GM18870 (cell line): ENCODE data around the gene PRR29.
"Not testable (repeated sequence)": the region's sequence is repeated elsewhere in the genome, so short reads cannot be mapped to it uniquely, and the experiment has no call there.

Source experiments
- ATAC-seq: cut with Tn5 transposase; IDR thresholded peaks from one replicate; pipeline ENCODE4 v1.9.1; 2021; ENCODE audit warnings: moderate library complexity; ENCODE audit not compliant: unreplicated experiment

Gene PRR29

GRCh38 chr17:63995626-63996025 lies 2.5 kb upstream of the PRR29 start:
- no peak for ATAC-seq

GRCh38 chr17:63996430-63997182 lies 1.5 kb upstream of the PRR29 start:
- ATAC-seq, result no peak

- ATAC-seq, result no peak
Measured at GRCh38 chr17:63997341-63998048, 656 bp upstream of the PRR29 start.

DNA sequence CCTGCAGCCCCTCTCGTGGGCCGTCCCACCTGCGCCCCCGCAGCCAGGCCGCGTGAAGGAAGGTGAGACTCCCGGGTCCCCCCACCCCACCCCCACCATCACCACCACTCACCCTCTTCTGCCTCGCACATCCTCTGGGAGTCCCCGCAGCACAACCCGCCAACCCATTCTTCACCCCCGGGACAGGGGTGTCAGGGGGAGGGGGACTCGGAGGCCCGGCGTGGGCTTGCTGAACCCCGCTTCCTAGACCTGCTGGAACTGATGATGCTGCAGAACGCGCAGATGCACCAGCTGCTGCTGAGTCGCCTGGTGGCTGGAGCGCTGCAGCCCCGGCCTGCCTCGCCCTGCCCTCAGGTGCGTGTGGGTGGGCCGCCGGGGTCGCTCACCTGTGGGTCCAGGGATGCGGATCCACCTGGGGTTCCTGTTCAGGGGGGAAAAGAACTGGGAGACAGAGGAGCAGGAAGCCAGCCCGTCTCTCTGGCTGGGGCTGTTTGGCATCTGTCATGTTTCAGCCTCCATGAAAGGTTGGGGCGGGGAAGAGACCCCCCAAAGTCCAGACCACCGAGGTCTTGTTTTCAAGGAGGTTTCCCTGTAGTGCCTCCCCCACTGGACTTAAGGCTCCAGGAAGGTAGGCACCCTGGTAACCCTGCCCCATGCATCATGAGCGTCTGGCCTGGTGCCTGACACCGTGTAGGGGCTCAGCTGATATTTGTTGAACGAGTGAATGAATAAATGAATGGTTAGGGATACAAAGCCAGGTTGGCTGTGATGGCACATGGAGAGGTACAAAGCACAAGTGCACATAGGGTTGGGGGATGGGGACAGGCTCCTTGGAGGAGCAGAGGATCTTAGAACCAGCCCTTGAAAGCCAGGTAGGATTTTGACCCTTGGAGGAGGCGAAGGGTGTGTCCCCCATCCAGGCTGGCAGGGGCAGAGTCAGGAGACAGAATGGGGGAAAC lies 849 bp downstream of the PRR29 start:
- ATAC-seq, result no peak

- no peak for ATAC-seq
Measured at GRCh38 chr17:63999680-64000531, 1.8 kb downstream of the PRR29 start.

- ATAC-seq, result no peak
Measured at GRCh38 chr17:64001091-64001579, 3.0 kb downstream of the PRR29 start.

DNA sequence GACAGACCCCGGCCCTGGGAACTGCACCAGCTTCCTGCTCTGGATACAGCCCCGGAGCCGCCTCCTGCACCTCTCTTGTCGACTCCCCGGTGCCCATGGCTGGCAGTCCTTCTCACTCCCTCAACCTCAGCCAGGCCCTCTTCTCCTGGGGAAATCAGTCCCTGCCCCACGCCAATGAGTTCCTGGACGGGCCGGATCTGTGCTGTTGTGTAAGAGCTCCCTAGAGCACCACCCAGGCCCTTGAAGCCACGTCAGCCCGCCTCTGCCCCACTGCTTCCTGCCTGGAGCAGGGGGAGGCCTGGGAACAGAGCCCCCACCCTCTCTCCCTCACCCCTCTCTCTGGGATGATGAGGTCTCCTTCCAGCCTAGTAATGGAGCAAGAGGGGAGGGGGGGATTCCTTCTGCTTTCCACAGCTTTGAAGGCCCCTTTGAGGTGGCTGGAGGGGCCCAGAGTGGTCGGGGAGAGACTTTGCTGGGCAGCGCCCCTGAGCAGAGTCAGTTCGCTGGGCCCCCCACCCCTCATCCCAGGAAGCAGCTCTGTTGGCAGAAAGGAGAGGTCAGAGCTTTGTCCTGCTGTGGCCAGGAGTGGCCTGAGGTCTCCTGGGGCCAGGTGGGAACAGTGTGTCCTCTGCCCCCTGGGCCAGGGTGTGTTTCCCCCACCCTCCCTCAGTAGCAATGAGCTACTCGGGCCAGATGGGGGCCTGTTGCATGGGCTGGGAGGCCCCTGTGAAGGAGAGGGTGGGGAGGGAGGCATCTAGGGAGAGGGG lies 3.8 kb downstream of the PRR29 start:
- ATAC-seq, result no peak

DNA sequence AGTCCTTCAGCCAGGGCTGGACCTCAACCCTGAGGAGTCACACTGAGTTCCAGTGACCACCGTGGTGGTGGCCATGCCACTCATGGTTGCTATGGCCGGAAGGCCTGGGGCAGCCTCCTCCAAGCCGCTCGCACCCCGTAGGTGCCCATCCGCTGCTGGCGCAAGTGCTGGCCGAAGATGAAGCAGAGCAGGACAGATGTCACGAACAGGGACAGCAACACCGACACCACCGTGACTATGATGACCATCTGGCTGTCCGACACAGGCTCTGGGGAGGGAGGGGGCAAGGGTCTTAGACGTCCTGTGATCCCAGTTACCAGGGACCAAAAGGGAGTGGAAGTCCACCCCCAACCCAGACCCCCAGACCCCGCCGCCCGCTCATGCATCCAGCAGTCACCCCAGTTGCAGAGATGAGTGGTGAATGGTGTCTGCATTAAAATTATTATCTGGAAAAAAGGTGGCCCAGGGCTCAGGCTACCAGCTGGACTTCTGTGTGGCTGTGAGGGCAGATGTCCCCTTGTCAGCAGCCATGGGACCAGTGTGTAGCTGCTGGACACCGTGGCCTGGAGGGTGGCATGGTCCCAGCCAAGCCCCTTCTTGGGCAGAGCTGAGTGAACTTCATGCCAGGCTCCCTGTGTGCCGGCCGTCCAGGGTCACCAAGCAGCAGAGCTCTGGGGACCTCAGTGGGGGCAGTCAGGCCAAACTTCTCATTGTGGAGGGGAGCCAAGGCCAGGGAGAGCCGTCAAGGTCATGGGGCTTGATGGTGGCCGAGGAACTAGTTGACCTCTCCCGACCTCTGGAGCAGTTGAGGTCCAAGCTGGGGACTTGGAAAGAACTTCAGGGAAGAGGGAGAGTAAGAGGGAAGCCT lies 4.7 kb downstream of the PRR29 start:
- no peak for ATAC-seq

DNA sequence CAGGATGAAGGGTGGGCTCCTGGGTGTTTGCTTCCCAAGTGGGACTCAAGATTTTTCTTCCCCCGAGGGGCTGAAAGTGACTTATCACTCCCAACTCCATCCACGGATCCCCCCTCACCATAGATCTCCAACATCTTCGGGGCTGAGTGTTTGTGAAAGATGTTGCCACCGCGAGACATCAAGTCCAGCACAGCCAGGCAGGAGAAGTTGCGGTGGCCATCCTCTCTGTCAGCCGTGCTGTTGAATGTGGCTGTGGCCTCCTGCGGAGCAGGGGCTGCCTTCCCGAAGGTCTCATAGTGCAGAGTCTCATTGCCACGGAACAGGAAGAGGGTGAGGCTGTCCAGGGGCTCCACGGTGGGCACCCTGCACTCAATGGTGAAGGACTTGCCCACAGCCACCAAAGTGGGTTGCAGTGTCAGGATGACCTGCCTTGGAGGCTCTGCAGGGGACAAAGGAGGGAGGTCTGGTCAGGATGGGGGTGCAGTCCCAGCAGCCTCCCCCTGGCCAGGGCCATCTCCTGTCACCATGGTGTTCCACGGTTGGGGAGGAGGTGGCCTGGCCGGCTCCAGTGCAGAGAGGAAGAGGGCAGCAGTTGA lies 5.5 kb downstream of the PRR29 start:
- no peak for ATAC-seq

DNA sequence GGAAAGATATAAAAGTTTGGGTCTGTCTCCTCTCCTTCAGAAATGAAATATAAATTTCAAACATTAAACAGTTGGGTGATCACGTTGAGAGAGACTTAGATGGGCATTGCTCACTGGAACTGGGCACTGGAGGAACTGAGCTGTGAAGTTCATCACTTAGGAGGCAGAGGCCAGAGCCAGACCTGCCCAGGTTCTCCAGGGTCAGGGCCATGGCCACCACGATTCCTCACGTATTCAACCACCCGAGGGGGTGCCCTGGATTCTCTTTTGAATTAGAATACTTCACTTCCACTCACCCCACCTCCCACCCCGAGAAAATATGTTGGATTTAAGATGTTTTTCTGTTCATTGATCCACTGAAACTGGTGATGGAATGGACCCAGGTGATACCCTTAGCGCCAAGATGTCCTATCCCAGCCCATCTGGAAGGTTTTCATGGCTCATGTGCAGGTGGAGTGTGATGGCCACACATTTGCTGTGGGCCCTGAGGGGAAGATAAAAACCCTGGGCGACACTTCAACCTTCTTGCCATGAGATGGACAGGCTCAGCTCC lies 6.1 kb downstream of the PRR29 start:
- ATAC-seq, result no peak

- no peak for ATAC-seq
Measured at GRCh38 chr17:64004903-64005733, 7.0 kb downstream of the PRR29 start.

DNA sequence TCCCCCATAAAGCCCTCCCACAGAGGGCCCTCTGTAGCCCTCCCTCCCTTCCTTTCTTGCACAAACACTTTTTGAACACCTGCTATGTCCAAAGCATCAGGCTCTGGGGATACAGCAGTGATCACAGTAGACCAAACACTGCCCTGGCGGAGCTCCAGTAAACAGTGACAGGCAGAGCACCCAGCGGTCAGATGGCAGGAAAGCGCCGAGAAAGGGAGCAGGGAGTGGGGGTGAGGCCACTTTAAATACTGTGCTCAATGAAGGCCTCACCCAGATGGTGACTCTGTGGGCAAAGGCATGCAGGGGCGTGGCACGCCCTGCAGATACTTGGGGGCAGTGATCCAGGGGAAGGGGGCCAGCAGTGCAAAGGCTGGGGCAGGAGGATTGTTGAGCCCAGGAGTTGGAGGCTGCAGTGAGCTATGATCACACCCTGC lies 7.6 kb downstream of the PRR29 start:
- no peak for ATAC-seq

GRCh38 chr17:64006361-64007088 lies 8.4 kb downstream of the PRR29 start:
- ATAC-seq, result no peak

DNA sequence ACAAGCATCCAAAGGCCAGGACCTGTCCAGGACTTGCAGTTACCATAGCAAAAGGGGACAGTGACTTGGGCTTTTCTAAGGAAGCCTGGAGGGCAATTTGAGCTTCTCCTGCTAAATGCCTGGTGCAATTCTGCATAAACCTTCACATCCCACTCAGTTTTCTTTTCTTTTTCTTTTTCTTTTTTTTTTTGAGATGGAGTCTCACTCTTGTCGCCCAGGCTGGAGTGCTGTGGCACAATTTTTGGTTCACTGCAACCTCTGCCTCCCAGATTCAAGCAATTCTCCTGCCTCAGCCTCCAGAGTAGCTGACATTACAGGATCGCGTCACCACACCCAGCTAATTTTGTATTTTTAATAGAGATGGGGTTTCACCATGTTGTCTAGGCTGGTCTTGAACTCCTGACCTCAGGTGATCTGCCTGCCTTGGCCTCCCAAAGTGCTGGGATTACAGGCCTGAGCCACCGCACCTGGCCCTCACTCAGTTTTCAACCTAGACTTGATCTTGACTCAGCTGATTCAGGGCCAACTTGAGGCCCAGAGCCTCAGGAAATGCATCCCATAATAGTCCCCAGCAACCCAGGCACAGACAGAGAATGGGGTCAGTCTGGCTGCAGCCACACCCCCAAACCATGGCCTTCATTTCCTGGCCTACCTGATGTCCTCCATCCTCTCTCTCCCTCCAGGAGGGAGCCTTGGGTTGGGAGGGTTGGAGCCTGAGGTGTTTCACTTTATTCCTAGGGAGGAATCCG lies 9.1 kb downstream of the PRR29 start:
- not testable (repeated sequence) for ATAC-seq

DNA sequence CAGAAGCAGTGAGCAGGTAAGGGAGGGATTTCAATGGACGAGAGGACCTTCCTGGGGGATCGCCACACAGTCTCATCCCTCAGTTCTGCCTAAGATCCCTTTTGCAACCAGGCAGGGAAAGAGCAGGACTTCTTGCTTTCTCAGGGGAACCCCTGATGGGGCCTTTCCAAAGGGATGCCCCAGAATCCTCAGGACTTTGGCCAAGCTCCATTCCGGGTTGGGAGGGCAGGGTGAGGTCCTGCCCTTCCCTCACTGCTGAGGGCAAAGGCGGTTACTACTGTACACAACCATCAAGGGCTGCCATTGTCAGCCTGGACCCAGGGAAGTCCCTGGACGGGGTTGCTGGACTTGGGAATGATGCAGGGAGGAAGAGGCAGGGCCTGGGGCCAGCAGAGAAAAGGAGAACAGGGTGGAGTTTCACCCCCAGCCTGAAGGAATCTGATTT lies 9.7 kb downstream of the PRR29 start:
- ATAC-seq, result no peak

DNA sequence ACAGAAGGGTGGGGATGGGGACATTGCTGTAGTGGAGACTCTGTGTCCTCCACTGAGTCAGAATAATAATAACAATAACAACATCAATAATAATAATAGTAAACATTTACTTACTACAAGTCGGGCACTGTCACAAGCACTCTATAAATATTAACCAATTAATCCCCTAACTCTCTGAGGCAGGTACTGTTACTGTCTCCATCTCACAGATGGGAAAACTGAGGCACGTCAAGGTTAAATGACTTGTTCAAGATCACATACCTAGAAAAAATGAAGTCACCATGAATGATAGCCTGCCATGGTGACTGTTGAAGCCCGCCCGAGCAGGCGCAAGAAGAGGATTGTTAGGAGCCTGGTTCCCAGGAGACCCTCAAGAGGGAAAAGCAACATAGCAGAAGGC lies 10.2 kb downstream of the PRR29 start:
- ATAC-seq, result no peak
